NCI-H2107 treated with DMSO at 0.1 percent for 48 hours (cell line): Measurements from ENCODE around the gene NCAPH2.

Source experiments
- DNase-seq: peaks from one replicate; lab custom pipeline; 2025; ENCODE audit not compliant: unreplicated experiment; lab: John Stamatoyannopoulos, UW

Gene NCAPH2

DNA sequence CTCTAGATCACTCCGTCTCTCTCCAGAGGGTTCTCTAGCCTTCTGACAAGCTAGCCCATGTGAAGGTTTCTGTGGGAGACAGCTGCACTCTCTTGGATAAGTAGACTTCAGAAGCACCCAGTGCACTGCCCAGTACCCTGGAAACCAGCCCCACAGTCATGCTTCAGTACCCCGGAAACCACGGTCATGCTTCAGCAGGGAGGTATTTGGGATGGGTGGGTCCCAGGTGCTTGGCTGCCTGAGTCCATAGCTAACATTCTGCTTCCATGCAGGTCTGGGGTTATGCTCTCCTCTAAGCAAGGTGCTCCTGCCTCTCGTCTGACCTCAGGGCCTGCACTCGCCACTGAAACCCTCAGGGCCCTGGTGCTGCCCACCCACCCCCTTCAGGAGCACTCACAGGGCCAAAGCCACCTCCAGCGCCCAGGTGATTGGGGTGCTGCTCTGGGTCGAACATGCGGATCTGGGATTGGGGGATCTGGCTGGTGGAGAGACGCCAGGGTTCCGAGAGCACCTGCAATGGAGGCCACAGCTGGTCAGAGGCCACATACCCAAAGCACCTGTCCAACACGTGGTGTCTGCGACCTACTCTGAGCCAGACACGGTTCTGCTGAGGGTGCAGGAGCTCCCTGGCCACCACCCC, 62.0 kb downstream of the NCAPH2 start:
- DNase-seq = no peak

DNA sequence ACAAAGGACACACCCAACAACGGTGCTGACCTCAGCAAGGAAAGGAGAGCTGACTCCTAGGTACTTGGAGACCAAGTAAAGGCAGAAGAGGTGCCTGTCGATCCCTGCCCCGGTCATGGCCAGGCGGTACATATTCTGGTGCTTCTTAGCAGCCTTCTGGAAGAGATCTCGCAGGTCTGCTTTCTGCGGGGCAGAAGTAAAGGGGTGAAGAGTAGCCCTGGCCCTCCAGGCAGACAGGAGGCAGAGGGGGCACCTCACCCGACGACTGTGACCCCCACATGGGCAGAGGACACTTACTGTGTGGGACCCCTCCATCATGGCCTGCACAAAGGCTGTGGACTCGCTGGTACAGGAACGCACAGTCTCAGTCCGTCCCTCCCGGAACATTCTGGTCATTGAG, 62.8 kb downstream of the NCAPH2 start:
- no peak for DNase-seq

- no peak for DNase-seq
These were observed 63.5 kb downstream of the NCAPH2 start for GRCh38 chr22:50571264-50572175.

DNA sequence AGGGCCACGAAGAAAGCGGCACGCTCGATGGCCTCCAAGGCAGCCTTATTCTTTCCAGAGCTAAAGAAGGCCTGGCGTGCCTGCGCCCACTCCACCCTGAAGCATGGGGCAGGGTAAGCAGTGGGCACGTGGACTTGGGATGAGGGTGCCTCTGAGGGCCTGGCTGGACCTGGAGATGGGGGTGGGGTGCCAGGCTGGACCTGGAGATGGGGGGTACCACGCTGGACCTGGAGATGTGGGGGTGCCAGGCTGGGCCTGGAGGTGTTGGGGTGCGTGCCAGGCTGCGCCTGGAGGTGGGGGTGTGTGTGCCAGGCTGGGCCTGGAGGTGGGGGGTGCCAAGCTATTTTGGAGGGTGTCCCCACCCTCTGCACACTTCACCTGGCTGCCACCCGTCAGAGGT, 64.9 kb downstream of the NCAPH2 start:
- no peak for DNase-seq

GRCh38 chr22:50573491-50574382, 65.7 kb downstream of the NCAPH2 start:
- DNase-seq = no peak

DNA sequence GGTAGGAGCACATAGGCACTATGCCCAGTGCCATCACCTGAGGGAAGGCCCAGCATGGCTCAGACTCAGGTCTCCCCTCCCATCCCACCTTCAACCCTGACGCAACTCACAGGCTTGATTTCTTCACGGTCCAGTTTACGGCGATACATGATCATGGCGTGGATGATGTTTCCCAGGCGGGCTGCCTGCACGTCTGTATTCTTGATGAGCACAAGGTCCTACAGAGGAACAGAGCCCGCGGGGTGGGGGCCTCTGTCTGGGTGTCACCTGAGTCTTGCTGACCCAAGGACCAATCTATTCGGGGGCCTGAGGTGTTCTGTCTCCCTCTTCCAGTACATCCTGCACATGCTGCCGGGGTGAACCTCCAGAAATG, 66.3 kb downstream of the NCAPH2 start:
- no peak for DNase-seq
